ENCODE results near the gene FLNB. TPM values are rescaled to one million over a fixed set of nuclear protein-coding genes. Genes with fewer than 3 reads are reported as not detected.

Gene FLNB
- total and polyA plus RNA-seq, 9 of the 15 experiments (the other 6 are each of a cell fraction or from before 2014, with no cell fraction given) = 9.4 to 48.1 (median 25.6) TPM

GRCh38 chr3:57961828-57962447 is 46.3 kb upstream of the FLNB start:
- Histone ChIP-seq H3K27me3 (ENCODE audit: control insufficient read depth in 2 of 2, insufficient read depth in 2 of 2, low read length in 2 of 2) (no peaks in the 10 kb centered on the region), H3K4me1 (replicated peaks in 1 of 2; ENCODE audit: control insufficient read depth in 2 of 2, insufficient read depth in 2 of 2, low read length in 2 of 2) (peaks cover 16 to 22% of the 10 kb centered on the region in 2 experiments), H2AFZ (ENCODE audit: low read depth, low read length) (no peak overlapping the region), H3K4me3 (no peak overlapping the region), H3K4me2 (ENCODE audit: insufficient read depth, low read length) (no peak overlapping the region), H3K9ac (ENCODE audit: insufficient read depth in 1 of 2, low read depth in 2 of 2, low read length in 2 of 2) (no peak overlapping the region), H3K36me3 (ENCODE audit: control insufficient read depth, insufficient read depth, low read length) (no peaks in the 10 kb centered on the region), H3K9me1 (ENCODE audit: control insufficient read depth, insufficient read depth, low read length) (no peaks in the 10 kb centered on the region), H3K9me3 (replicated peaks; ENCODE audit: control insufficient read depth, insufficient read depth, low read depth, low read length) (no peaks in the 10 kb centered on the region), H3K27ac (ENCODE audit: extremely low read depth, low read depth, low read length) (no peak overlapping the region), H4K20me1 (replicated peaks; ENCODE audit: control insufficient read depth, insufficient read depth, low read length) (no peaks in the 10 kb centered on the region), H3K79me2 (ENCODE audit: control insufficient read depth, insufficient read depth, low read length) (no peaks in the 10 kb centered on the region)
- in situ Hi-C loops (cut with MboI) = no loop called here
- ATAC-seq (peak; percentile 65), FAIRE-seq (peak; percentile 83), DNase-seq (ENCODE audit: extremely low read depth in 1 of 4, low spot score in 3 of 4) (peak; percentile 14 to 55 (median 25))
- ChIA-PET CTCF (ENCODE audit: low intra/inter-chr PET ratio) (no interaction called here), POLR2A (interaction anchor here (1.1 to 1.3 kb wide), 2 partner anchors 10 to 204 kb away, joined by 3 to 4 read pairs; no protein-coding TSS in a partner anchor)
- intact Hi-C loops (cut with micrococcal nuclease) = loop anchor here (1.0 to 5.0 kb wide), 2 partner anchors 45 to 212 kb away; partner anchors contain the start of gene FLNB
- WGBS (ENCODE audit: insufficient coverage, low coverage, missing lambda C conversion rate) = 40% methylated on average over 3 of the region's 5 CpGs
- BruUV-seq (replicated peaks) = no TSS peak
- TF ChIP-seq HCFC1 (IDR thresholded peaks at IDR 0.05; ENCODE audit: low read depth, low read length) = no peak
- no peak for TF ChIP-seq MGA (IDR thresholded peaks at IDR 0.05)
- TF ChIP-seq PTBP1 (IDR thresholded peaks at IDR 0.05; ENCODE audit: low read depth, low read length) = 0 out of 2 replicates have a peak, but pooled peaks have one; percentile 32
- TF ChIP-seq HMBOX1 (IDR thresholded peaks at IDR 0.05) = peak; percentile 68; the same call in 1 of the 2 replicates
- TF ChIP-seq HBP1 (CRISPR knock-in tag; IDR thresholded peaks at IDR 0.05) = no peak
- TF ChIP-seq HMGN3 (IDR thresholded peaks at IDR 0.05; ENCODE audit: borderline replicate concordance, extremely low read depth, insufficient read length, low read depth, low read length) = no peak
- TF ChIP-seq RB1 (IDR thresholded peaks at IDR 0.05; ENCODE audit: low read depth) = peak; percentile 57
- TF ChIP-seq CC2D1A (IDR thresholded peaks at IDR 0.05) = peak; percentile 47; the same call in 1 of the 2 replicates

All from K562 (cell line).